GM23338 (cell line): Measurements from ENCODE around the gene ZFYVE27. TPM values are rescaled to one million over a fixed set of nuclear protein-coding genes. Genes with fewer than 3 reads are reported as not detected.

ENCODE experiments used
- ATAC-seq: fragments of 200-7000 bp; cut with Tn5 transposase; 3 replicates; pipeline ENCODE4 v1.9.1; 2020
- DNase-seq: peaks from one replicate; pipeline ENCODE4 v3.0.0-alpha.2; 2015; ENCODE audit warnings: low spot score
- H2AFZ ChIP-seq: fragments of 200-600 bp; sonication (generic); 2 replicates; pipeline ENCODE4 v1.8.0; 2016; ENCODE audit warnings: antibody characterized with exemption, mild to moderate bottlenecking, moderate library complexity
- H3F3A ChIP-seq: fragments of 200-600 bp; sonication (generic); replicated peaks from 2 replicates; pipeline ENCODE4 v1.8.0; 2017; ENCODE audit warnings: antibody characterized with exemption, mixed run types, low read depth
- H3K27ac ChIP-seq: fragments of 200-600 bp; sonication (generic); 2 replicates; pipeline ENCODE4 v1.6.1; 2016; ENCODE audit warnings: low read depth
- H3K27me3 ChIP-seq: fragments of 200-600 bp; sonication (generic); 2 replicates; pipeline ENCODE4 v1.8.0; 2016; ENCODE audit warnings: mild to moderate bottlenecking, mixed run types, moderate library complexity; ENCODE audit not compliant: insufficient read depth
- H3K36me3 ChIP-seq: fragments of 200-600 bp; sonication (generic); 2 replicates; pipeline ENCODE4 v1.8.0; 2016; ENCODE audit warnings: mild to moderate bottlenecking; ENCODE audit not compliant: insufficient read depth
- H3K4me1 ChIP-seq: fragments of 200-600 bp; sonication (generic); 2 replicates; pipeline ENCODE4 v1.8.0; 2016; ENCODE audit warnings: mild to moderate bottlenecking, moderate library complexity; ENCODE audit not compliant: insufficient read depth
- H3K4me2 ChIP-seq: fragments of 200-600 bp; sonication (generic); 2 replicates; pipeline ENCODE4 v1.7.1; 2017; ENCODE audit warnings: mixed run types
- H3K4me3 ChIP-seq: fragments of 200-600 bp; sonication (generic); 2 replicates; pipeline ENCODE4 v1.6.1; 2016; ENCODE audit warnings: mixed run types
- H3K79me2 ChIP-seq: fragments of 200-600 bp; sonication (generic); replicated peaks from 2 replicates; pipeline ENCODE4 v1.8.0; 2017; ENCODE audit warnings: mild to moderate bottlenecking; ENCODE audit not compliant: insufficient read depth
- H3K9me2 ChIP-seq: fragments of 200-600 bp; sonication (generic); 2 replicates; pipeline ENCODE4 v1.8.0; 2017; ENCODE audit not compliant: insufficient read depth
- H4K20me1 ChIP-seq: fragments of 200-600 bp; sonication (generic); replicated peaks from 2 replicates; pipeline ENCODE4 v1.8.0; 2017; ENCODE audit warnings: mild to moderate bottlenecking; ENCODE audit not compliant: insufficient read depth
- H3K27ac Mint-ChIP-seq: 2 replicates; pipeline ENCODE4 v1.8.0; 2020; ENCODE audit warnings: inconsistent platforms, mild to moderate bottlenecking, moderate library complexity, mixed read lengths
- H3K27me3 Mint-ChIP-seq: 3 replicates; pipeline ENCODE4 v1.8.0; 2022; ENCODE audit warnings: low read depth, mild to moderate bottlenecking, moderate library complexity, mixed read lengths, inconsistent platforms; ENCODE audit not compliant: insufficient read depth, poor library complexity
- H3K36me3 Mint-ChIP-seq: 3 replicates; pipeline ENCODE4 v1.8.0; 2021; ENCODE audit warnings: low read depth, mild to moderate bottlenecking, inconsistent platforms, moderate library complexity, mixed read lengths
- H3K4me1 Mint-ChIP-seq: 3 replicates; pipeline ENCODE4 v1.8.0; 2020; ENCODE audit warnings: mild to moderate bottlenecking, inconsistent platforms, mixed read lengths
- H3K4me3 Mint-ChIP-seq: 3 replicates; pipeline ENCODE4 v1.8.0; 2021; ENCODE audit warnings: moderate library complexity, mild to moderate bottlenecking, inconsistent platforms, mixed read lengths
- H3K9me3 Mint-ChIP-seq: 3 replicates; pipeline ENCODE4 v1.8.0; 2020; ENCODE audit warnings: moderate library complexity, mild to moderate bottlenecking, inconsistent platforms, mixed read lengths
- CREB1 ChIP-seq: fragments of 250-450 bp; sonication (Bioruptor Pico); IDR thresholded peaks from 2 replicates; pipeline ENCODE4 v1.5.0; 2020; ENCODE audit warnings: low read depth, mild to moderate bottlenecking, moderate library complexity
- ETS1 ChIP-seq: IDR thresholded peaks from 2 replicates; pipeline ENCODE4 v1.6.1; 2016; ENCODE audit warnings: antibody characterized with exemption
- EZH2 ChIP-seq: fragments of 200-600 bp; sonication (generic); IDR thresholded peaks from one replicate; pipeline ENCODE4 v1.8.0; 2017; ENCODE audit warnings: antibody characterized with exemption, mild to moderate bottlenecking, low read depth; ENCODE audit not compliant: unreplicated experiment
- EZH2phosphoT487 ChIP-seq: fragments of 200-600 bp; sonication (generic); IDR thresholded peaks from one replicate; pipeline ENCODE4 v1.8.1; 2018; ENCODE audit warnings: antibody characterized with exemption; ENCODE audit not compliant: unreplicated experiment
- JUNB ChIP-seq: IDR thresholded peaks from one replicate; pipeline ENCODE4 v1.6.1; 2016; ENCODE audit warnings: antibody characterized with exemption; ENCODE audit not compliant: unreplicated experiment
- NANOG ChIP-seq: IDR thresholded peaks from 2 replicates; pipeline ENCODE4 v1.6.1; 2016; ENCODE audit warnings: antibody characterized with exemption, borderline replicate concordance
- POLR2AphosphoS5 ChIP-seq: IDR thresholded peaks from 2 replicates; pipeline ENCODE4 v1.6.1; 2016; ENCODE audit warnings: antibody characterized with exemption, low read depth
- STAT1 ChIP-seq: IDR thresholded peaks from one replicate; pipeline ENCODE4 v1.6.1; 2016; ENCODE audit warnings: antibody characterized with exemption; ENCODE audit not compliant: unreplicated experiment
- ZNF114 ChIP-seq: fragments of 250-450 bp; sonication (Bioruptor Pico); IDR thresholded peaks from 2 replicates; pipeline ENCODE4 v1.5.0; 2020; ENCODE audit warnings: mild to moderate bottlenecking, moderate library complexity
- ZNF331 ChIP-seq: fragments of 250-450 bp; sonication (Bioruptor Pico); IDR thresholded peaks from 2 replicates; pipeline ENCODE4 v1.5.0; 2020; ENCODE audit warnings: low read depth, mild to moderate bottlenecking, moderate library complexity
- polyA plus RNA-seq: library from polyadenylated mRNA; unstranded; fragments of >200 nt; fragmentation: Nextera tagmentation; extraction: Ambion mirVana; gene quantifications from 2 replicates; pipeline ENCODE4 v1.2.1, GENCODE V29; 2016
- total RNA-seq: library from RNA; depleted of rRNA; stranded (reverse); fragments of >200 nt; shearing (Covaris generic); gene quantifications from 2 replicates; pipeline ENCODE4 v1.2.3, GENCODE V29; 2014
- TF ChIP-seq, protein P1 (sequence below): fragments of 250-450 bp; sonication (Bioruptor Pico); IDR thresholded peaks from 2 replicates; pipeline ENCODE4 v1.5.0; 2020; ENCODE audit warnings: mild to moderate bottlenecking, moderate library complexity
- TF ChIP-seq, protein P2 (sequence below), 2 experiments: fragments of 200-600 bp in 1 of 2; sonication (generic) in 1 of 2; conservative IDR thresholded peaks; 2 replicates each; pipeline versions ENCODE4 v1.5.1 to v1.6.1; 2016 to 2017; ENCODE audit warnings: antibody characterized with exemption in 2 of 2, low read depth in 2 of 2, mild to moderate bottlenecking in 2 of 2, moderate library complexity in 1 of 2
- TF ChIP-seq, protein P3 (sequence below): IDR thresholded peaks from one replicate; pipeline ENCODE4 v1.6.1; 2018; ENCODE audit warnings: antibody characterized with exemption; ENCODE audit not compliant: unreplicated experiment

Gene ZFYVE27
- total and polyA plus RNA-seq, 2 experiments from 2014 or later: 15.0 to 25.8 TPM

DNA sequence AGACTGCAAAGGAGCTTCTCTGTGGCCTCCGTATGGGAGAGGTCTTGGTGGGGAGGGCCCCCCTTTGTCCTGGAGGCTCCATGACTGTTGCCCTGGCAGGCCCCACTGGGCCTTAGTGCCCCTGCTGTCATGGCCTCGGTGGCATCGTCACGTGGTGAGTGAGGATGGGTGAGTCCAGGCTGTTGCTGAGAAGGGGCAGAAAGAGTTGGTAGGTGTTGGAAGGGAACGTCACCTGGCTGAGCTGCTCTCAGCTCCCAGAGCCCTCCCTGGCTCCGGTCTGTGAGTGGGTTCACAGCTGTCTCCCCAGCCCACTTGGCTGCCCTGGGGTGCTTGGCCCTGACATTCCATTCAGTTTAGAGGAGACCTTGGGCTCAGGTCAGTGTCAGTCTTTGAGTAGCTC is 18.8 kb downstream of the ZFYVE27 start:
- Histone ChIP-seq H3K27me3 (no peaks in the 10 kb centered on the region), H3K9me2 (no peaks in the 10 kb centered on the region), H3K4me3 (no peak overlapping the region), H3K4me1 (no peaks in the 10 kb centered on the region), H3K79me2 (no peaks in the 10 kb centered on the region), H3F3A (no peaks in the 10 kb centered on the region), H3K27ac (no peak overlapping the region), H3K36me3 (peaks cover 24% of the 10 kb centered on the region; the same call in 1 of the 2 replicates), H3K4me2 (no peak overlapping the region), H4K20me1 (no peaks in the 10 kb centered on the region; the same call in 1 of the 2 replicates), H2AFZ (no peak overlapping the region)
- Mint-ChIP-seq H3K27ac (no peak overlapping the region), H3K9me3 (no peaks in the 10 kb centered on the region), H3K27me3 (peaks cover 11% of the 10 kb centered on the region), H3K36me3 (peaks cover 71% of the 10 kb centered on the region), H3K4me3 (no peak overlapping the region), H3K4me1 (no peaks in the 10 kb centered on the region)
- ATAC-seq (no peak), DNase-seq (no peak)
- no peak for TF ChIP-seq ZNF114 (CRISPR knock-in tag)
- TF ChIP-seq ETS1: no peak
- no peak for TF ChIP-seq EZH2phosphoT487
- TF ChIP-seq ZNF331 (CRISPR knock-in tag): no peak
- no peak for TF ChIP-seq CREB1 (CRISPR knock-in tag)
- TF ChIP-seq, protein P1, sequence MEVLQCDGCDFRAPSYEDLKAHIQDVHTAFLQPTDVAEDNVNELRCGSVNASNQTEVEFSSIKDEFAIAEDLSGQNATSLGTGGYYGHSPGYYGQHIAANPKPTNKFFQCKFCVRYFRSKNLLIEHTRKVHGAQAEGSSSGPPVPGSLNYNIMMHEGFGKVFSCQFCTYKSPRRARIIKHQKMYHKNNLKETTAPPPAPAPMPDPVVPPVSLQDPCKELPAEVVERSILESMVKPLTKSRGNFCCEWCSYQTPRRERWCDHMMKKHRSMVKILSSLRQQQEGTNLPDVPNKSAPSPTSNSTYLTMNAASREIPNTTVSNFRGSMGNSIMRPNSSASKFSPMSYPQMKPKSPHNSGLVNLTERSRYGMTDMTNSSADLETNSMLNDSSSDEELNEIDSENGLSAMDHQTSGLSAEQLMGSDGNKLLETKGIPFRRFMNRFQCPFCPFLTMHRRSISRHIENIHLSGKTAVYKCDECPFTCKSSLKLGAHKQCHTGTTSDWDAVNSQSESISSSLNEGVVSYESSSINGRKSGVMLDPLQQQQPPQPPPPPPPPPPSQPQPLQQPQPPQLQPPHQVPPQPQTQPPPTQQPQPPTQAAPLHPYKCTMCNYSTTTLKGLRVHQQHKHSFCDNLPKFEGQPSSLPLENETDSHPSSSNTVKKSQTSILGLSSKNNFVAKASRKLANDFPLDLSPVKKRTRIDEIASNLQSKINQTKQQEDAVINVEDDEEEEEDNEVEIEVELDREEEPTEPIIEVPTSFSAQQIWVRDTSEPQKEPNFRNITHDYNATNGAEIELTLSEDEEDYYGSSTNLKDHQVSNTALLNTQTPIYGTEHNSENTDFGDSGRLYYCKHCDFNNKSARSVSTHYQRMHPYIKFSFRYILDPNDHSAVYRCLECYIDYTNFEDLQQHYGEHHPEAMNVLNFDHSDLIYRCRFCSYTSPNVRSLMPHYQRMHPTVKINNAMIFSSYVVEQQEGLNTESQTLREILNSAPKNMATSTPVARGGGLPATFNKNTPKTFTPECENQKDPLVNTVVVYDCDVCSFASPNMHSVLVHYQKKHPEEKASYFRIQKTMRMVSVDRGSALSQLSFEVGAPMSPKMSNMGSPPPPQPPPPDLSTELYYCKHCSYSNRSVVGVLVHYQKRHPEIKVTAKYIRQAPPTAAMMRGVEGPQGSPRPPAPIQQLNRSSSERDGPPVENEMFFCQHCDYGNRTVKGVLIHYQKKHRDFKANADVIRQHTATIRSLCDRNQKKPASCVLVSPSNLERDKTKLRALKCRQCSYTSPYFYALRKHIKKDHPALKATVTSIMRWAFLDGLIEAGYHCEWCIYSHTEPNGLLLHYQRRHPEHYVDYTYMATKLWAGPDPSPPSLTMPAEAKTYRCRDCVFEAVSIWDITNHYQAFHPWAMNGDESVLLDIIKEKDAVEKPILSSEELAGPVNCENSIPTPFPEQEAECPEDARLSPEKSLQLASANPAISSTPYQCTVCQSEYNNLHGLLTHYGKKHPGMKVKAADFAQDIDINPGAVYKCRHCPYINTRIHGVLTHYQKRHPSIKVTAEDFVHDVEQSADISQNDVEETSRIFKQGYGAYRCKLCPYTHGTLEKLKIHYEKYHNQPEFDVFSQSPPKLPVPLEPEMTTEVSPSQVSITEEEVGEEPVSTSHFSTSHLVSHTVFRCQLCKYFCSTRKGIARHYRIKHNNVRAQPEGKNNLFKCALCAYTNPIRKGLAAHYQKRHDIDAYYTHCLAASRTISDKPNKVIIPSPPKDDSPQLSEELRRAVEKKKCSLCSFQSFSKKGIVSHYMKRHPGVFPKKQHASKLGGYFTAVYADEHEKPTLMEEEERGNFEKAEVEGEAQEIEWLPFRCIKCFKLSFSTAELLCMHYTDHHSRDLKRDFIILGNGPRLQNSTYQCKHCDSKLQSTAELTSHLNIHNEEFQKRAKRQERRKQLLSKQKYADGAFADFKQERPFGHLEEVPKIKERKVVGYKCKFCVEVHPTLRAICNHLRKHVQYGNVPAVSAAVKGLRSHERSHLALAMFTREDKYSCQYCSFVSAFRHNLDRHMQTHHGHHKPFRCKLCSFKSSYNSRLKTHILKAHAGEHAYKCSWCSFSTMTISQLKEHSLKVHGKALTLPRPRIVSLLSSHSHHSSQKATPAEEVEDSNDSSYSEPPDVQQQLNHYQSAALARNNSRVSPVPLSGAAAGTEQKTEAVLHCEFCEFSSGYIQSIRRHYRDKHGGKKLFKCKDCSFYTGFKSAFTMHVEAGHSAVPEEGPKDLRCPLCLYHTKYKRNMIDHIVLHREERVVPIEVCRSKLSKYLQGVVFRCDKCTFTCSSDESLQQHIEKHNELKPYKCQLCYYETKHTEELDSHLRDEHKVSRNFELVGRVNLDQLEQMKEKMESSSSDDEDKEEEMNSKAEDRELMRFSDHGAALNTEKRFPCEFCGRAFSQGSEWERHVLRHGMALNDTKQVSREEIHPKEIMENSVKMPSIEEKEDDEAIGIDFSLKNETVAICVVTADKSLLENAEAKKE (CRISPR knock-in tag): no peak
- no peak for TF ChIP-seq EZH2
- TF ChIP-seq POLR2AphosphoS5: no peak
- no peak for TF ChIP-seq NANOG
- no peak for TF ChIP-seq JUNB
- TF ChIP-seq, protein P2, sequence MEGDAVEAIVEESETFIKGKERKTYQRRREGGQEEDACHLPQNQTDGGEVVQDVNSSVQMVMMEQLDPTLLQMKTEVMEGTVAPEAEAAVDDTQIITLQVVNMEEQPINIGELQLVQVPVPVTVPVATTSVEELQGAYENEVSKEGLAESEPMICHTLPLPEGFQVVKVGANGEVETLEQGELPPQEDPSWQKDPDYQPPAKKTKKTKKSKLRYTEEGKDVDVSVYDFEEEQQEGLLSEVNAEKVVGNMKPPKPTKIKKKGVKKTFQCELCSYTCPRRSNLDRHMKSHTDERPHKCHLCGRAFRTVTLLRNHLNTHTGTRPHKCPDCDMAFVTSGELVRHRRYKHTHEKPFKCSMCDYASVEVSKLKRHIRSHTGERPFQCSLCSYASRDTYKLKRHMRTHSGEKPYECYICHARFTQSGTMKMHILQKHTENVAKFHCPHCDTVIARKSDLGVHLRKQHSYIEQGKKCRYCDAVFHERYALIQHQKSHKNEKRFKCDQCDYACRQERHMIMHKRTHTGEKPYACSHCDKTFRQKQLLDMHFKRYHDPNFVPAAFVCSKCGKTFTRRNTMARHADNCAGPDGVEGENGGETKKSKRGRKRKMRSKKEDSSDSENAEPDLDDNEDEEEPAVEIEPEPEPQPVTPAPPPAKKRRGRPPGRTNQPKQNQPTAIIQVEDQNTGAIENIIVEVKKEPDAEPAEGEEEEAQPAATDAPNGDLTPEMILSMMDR (conservative IDR thresholded peaks at IDR 0.05; ENCODE audit: low read depth in 2 of 2): no peak
- TF ChIP-seq STAT1: no peak
- TF ChIP-seq, protein P3, sequence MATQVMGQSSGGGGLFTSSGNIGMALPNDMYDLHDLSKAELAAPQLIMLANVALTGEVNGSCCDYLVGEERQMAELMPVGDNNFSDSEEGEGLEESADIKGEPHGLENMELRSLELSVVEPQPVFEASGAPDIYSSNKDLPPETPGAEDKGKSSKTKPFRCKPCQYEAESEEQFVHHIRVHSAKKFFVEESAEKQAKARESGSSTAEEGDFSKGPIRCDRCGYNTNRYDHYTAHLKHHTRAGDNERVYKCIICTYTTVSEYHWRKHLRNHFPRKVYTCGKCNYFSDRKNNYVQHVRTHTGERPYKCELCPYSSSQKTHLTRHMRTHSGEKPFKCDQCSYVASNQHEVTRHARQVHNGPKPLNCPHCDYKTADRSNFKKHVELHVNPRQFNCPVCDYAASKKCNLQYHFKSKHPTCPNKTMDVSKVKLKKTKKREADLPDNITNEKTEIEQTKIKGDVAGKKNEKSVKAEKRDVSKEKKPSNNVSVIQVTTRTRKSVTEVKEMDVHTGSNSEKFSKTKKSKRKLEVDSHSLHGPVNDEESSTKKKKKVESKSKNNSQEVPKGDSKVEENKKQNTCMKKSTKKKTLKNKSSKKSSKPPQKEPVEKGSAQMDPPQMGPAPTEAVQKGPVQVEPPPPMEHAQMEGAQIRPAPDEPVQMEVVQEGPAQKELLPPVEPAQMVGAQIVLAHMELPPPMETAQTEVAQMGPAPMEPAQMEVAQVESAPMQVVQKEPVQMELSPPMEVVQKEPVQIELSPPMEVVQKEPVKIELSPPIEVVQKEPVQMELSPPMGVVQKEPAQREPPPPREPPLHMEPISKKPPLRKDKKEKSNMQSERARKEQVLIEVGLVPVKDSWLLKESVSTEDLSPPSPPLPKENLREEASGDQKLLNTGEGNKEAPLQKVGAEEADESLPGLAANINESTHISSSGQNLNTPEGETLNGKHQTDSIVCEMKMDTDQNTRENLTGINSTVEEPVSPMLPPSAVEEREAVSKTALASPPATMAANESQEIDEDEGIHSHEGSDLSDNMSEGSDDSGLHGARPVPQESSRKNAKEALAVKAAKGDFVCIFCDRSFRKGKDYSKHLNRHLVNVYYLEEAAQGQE: no peak
